VCaP (cell line): ENCODE results near the gene UST.

ENCODE experiments used
- H3K27ac ChIP-seq: fragments of 450-650 bp; 2 replicates; pipeline ENCODE4 v1.5.1; 2017
- TF ChIP-seq, protein P1 (sequence below): fragments of 450-650 bp; conservative IDR thresholded peaks from 2 replicates; pipeline ENCODE4 v1.5.1; 2017; ENCODE audit warnings: mild to moderate bottlenecking, moderate library complexity

Gene UST

DNA sequence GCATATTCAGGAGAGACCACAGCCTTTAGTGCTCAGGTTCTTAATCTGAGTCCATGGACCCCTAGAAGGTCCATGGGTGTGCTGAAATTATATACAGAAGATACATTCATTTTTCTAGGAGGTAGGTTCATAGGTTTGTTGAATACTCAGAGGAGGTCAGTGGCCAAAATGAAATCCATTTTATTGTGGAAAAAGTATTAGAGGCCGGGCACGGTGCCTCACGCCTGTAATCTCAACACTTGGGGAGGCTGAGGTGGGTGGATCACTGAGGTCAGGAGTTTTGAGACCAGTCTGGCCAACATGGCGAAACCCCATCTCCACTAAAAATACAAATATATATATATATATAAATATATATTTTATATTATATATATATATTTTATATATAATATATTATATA lies 9.0 kb upstream of the UST start:
- no peak overlapping the region for H3K27ac ChIP-seq
- TF ChIP-seq, protein P1, sequence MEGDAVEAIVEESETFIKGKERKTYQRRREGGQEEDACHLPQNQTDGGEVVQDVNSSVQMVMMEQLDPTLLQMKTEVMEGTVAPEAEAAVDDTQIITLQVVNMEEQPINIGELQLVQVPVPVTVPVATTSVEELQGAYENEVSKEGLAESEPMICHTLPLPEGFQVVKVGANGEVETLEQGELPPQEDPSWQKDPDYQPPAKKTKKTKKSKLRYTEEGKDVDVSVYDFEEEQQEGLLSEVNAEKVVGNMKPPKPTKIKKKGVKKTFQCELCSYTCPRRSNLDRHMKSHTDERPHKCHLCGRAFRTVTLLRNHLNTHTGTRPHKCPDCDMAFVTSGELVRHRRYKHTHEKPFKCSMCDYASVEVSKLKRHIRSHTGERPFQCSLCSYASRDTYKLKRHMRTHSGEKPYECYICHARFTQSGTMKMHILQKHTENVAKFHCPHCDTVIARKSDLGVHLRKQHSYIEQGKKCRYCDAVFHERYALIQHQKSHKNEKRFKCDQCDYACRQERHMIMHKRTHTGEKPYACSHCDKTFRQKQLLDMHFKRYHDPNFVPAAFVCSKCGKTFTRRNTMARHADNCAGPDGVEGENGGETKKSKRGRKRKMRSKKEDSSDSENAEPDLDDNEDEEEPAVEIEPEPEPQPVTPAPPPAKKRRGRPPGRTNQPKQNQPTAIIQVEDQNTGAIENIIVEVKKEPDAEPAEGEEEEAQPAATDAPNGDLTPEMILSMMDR, result no peak

DNA sequence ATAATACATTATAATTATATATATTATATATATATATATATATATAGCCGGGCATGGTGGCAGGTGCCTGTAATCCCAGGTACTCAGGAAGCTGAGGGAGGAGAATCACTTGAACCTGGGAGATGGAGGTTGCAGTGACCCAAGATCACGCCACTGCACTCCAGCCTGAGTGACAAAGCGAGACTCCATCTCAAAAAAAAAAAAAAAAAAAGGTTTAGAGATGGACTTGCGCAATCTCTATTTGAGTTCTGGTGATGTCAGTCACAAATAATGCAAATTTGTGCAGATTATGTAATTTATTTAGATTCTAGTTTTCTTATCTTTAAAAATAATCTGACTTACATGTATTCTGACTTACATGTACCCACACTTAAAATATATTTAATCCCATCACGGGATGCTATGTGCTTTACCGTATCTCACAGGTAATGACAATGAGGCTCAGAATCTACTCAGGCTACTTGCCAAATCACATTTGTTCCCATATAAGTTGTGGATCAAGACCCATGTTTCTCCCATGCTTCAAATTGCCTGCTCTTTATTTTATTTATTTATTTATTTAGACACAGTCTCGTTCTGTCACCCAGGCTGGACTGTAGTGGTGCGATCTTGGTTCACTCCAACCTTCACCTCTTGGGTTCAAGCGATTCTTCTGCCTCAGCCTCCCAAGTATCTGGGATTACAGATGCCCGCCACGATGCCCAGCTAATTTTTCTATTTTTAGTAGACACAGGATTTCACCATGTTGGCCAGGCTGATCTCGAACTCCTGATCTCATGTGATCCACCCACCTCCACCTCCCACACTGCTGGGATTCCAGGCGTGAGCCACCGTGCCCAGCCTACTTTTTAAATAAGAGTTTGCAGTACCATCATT lies 7.6 kb upstream of the UST start:
- TF ChIP-seq, protein P1, result no peak
- H3K27ac ChIP-seq, result no peak overlapping the region

DNA sequence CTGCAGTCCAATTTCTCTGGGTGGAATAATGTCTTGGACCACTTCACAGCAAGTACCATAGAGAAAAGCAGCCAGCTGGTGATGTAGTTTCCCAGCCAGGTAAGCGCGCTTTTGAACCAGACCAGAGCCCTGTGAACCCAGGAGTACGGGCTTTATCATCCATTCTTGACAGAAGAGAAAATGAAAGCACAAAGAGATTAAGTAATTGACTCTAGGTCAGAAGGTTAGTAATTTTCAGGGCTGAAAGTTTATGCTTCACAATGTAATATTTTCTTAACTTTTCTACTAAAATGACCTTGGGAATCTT lies 7.1 kb upstream of the UST start:
- no peak overlapping the region for H3K27ac ChIP-seq
- TF ChIP-seq, protein P1, result no peak

DNA sequence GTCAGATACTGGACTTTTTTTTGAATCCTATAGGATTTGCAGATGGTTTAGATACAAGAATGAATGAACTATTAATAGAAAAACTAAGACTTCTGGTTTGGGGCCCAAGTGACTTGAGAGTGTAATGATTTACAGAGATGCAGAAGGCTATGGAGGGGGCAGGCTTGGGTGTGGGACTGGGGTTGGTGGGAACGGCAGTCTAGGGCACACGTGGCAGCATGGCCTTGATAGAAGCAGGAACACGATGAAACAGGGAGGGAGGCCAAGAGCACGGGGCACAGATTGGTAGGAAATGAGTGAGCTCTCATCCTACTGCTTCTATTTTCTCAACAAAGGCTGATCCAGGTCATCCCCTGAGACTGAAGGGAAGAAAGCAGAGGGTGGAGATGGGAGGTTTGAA lies 3.4 kb upstream of the UST start:
- TF ChIP-seq, protein P1, result no peak

DNA sequence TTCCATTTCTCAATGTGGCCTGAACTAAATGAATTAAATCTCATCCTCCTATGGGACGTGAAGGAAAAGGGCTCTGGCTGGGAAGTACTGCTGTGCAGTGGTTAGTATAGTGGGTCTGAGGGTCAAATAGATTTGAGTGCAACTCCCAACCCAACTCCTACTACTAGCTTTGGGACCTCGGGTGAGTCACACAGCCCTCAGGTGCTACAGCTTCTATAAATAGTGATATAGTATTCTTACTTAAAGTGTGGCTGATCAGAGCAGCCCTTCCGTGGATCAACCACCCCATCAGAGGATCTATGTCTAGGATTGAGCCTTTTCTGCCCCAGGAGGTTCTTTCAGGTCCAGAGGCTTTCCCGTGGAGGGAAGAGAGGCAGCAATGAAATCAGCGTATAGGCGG lies 904 bp upstream of the UST start:
- TF ChIP-seq, protein P1, result no peak
- H3K27ac ChIP-seq, result peak overlapping the region; percentile 52

More for the DNA sequence above, 3.4 kb upstream of the UST start:
- H3K27ac ChIP-seq, result no peak overlapping the region

DNA sequence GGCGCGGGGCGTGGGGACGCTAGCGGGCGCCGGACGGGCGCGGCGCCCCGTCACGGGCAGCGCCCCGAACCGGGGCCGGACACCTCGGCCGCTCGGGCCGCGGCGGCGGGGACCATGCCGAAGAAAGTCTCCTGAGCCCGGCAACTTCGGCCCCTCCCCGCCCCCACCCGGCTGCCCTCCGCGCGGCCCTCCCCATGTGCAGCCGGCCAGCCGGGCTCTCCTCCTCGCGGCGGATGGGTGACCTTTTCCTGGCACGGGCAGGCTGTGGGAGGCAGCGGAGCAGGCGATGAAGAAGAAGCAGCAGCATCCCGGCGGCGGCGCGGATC lies 278 bp downstream of the UST start:
- TF ChIP-seq, protein P1, result no peak
- peak overlapping the region; percentile 52 for H3K27ac ChIP-seq

DNA sequence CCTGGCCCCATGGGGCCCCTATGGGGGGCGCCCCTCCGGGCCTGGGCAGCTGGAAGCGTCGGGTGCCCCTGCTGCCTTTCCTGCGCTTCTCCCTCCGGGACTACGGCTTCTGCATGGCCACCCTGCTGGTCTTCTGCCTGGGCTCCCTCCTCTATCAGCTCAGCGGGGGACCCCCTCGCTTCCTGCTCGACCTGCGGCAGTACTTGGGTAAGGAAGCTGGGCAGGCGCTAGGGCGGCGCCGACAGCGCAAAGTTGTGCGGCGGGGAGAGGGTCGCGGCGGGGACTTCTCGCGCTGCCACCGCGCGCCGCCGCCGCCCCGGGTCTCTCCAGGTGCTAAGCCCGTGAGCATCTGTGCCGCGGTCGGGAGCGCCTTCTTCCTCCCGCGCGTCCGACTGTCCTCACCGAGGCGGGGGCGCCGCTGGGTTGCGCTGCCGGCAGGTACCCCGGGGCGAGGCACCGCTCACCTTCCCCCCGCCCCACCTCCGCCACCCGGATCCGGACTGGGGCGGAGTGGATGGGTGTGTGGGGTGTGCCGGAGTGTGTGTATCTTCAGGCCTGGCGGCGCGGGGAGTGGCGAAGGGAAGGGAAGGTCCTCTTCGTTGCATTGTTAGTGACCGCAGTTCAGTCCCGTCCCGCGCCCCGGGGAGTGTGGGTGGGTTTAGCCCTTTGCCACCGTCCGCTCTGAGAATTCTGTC lies 788 bp downstream of the UST start:
- TF ChIP-seq, protein P1, result no peak
- H3K27ac ChIP-seq, result peak overlapping the region; percentile 52
